NCI-H1092 treated with DMSO at 0.1 percent for 48 hours (cell line): Measurements from ENCODE around the gene FAM216B.

Source experiments
- DNase-seq: peaks from one replicate; lab custom pipeline; 2025; lab: John Stamatoyannopoulos, UW

The FAM216B gene

GRCh38 chr13:42836930-42837690 is 55.7 kb downstream of the FAM216B start:
- DNase-seq, result peak; percentile 57
